ENCODE measurements around the gene IGSF6.
"Not testable (repeated sequence)": the region's sequence is repeated elsewhere in the genome, so short reads cannot be mapped to it uniquely, and the experiment has no call there.

DNA sequence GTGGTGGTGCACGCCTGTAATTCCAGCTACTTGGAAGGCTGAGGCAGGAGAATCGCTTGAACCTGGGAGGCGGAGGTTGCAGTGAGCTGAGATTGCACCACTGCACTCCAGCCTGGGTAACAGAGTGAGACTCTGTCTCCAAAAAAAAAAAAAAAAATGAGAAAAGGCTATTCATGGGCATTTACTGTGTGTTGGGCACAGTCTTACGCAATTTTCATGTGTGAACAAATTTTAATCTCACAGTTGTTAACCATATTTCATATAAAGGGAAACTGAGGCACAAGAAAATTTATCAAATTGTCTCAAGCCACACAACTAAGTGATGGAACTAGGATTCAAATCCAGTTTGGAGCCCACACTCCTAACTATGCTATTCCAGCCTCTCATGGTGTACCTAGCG is 28.3 kb upstream of the IGSF6 start:
- TF ChIP-seq, protein P1, sequence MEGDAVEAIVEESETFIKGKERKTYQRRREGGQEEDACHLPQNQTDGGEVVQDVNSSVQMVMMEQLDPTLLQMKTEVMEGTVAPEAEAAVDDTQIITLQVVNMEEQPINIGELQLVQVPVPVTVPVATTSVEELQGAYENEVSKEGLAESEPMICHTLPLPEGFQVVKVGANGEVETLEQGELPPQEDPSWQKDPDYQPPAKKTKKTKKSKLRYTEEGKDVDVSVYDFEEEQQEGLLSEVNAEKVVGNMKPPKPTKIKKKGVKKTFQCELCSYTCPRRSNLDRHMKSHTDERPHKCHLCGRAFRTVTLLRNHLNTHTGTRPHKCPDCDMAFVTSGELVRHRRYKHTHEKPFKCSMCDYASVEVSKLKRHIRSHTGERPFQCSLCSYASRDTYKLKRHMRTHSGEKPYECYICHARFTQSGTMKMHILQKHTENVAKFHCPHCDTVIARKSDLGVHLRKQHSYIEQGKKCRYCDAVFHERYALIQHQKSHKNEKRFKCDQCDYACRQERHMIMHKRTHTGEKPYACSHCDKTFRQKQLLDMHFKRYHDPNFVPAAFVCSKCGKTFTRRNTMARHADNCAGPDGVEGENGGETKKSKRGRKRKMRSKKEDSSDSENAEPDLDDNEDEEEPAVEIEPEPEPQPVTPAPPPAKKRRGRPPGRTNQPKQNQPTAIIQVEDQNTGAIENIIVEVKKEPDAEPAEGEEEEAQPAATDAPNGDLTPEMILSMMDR (IDR thresholded peaks at IDR 0.05) = not testable (repeated sequence)
- TF ChIP-seq POLR2A (IDR thresholded peaks at IDR 0.05) = not testable (repeated sequence)
